LNCAP (cell line): ENCODE results near the gene PRF1.

Source experiments
- CTCF ChIP-seq: fragments of 450-650 bp; IDR thresholded peaks from 2 replicates; pipeline ENCODE4 v1.5.1; 2017; ENCODE audit warnings: mild to moderate bottlenecking

The PRF1 gene

GRCh38 chr10:70605161-70605560, 2.6 kb upstream of the PRF1 start:
- TF ChIP-seq CTCF: no peak

GRCh38 chr10:70604106-70604505, 1.6 kb upstream of the PRF1 start:
- TF ChIP-seq CTCF: no peak

- TF ChIP-seq CTCF: no peak
These were observed 884 bp upstream of the PRF1 start for GRCh38 chr10:70603449-70603801.

GRCh38 chr10:70601746-70602145, 795 bp downstream of the PRF1 start:
- TF ChIP-seq CTCF: no peak

GRCh38 chr10:70600512-70601395, 1.8 kb downstream of the PRF1 start:
- no peak for TF ChIP-seq CTCF

GRCh38 chr10:70599791-70600190, 2.8 kb downstream of the PRF1 start:
- TF ChIP-seq CTCF: no peak

GRCh38 chr10:70599319-70599718, 3.2 kb downstream of the PRF1 start:
- no peak for TF ChIP-seq CTCF
